Panc1 (cell line): Measurements from ENCODE around the gene CMTM4.

ENCODE experiments used
- TCF7L2 ChIP-seq: IDR thresholded peaks from 2 replicates; pipeline ENCODE4 v1.6.1; 2011; ENCODE audit warnings: mild to moderate bottlenecking, low read depth, low read length, inconsistent platforms
- TF ChIP-seq, protein P1 (sequence below), 2 experiments: IDR thresholded peaks; 2 replicates each; pipeline ENCODE4 v1.6.1; 2011 to 2012; ENCODE audit warnings: low read depth in 2 of 2, control low read depth in 1 of 2, low read length in 1 of 2, mild to moderate bottlenecking in 1 of 2, moderate library complexity in 1 of 2; ENCODE audit not compliant: insufficient read depth in 1 of 2
- TF ChIP-seq, protein P2 (sequence below): fragments of 450-650 bp; IDR thresholded peaks from 2 replicates; pipeline ENCODE4 v1.5.1; 2017; ENCODE audit warnings: mild to moderate bottlenecking

DNA sequence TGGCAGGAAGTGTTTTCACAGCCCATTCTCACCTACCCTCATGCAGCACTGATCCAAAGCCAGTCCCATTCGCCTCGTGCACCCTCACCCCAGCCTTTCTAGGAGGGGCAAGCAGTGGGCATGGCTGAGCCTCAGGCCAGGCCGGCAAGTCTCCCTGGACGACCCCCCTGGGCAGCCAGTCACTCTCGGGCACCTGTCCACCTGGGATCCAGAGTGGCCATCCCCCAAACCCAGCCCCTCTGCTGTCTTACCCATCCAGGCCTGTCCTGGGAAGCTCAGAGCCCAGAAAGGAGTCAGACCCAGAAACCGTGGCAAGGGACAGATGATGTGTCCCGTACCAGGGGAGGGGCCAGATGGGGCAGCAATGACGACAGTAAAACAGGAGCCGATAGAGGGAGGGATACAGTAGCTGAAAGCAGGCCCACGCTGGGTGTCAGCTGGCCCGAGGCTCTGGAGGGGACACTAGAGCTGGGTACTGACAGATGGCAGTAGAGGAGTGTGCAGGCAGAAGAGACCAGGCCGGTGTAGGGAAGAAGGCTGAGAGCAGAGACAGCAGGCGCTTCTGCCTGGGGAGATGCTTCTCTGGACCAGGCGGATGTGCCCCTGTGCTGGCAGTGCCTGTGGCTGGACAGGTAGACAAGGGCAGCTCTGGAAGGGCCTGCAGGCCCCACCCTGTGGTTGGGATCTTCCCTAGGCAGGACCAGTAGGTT is 86.3 kb downstream of the CMTM4 start:
- TF ChIP-seq, protein P1, sequence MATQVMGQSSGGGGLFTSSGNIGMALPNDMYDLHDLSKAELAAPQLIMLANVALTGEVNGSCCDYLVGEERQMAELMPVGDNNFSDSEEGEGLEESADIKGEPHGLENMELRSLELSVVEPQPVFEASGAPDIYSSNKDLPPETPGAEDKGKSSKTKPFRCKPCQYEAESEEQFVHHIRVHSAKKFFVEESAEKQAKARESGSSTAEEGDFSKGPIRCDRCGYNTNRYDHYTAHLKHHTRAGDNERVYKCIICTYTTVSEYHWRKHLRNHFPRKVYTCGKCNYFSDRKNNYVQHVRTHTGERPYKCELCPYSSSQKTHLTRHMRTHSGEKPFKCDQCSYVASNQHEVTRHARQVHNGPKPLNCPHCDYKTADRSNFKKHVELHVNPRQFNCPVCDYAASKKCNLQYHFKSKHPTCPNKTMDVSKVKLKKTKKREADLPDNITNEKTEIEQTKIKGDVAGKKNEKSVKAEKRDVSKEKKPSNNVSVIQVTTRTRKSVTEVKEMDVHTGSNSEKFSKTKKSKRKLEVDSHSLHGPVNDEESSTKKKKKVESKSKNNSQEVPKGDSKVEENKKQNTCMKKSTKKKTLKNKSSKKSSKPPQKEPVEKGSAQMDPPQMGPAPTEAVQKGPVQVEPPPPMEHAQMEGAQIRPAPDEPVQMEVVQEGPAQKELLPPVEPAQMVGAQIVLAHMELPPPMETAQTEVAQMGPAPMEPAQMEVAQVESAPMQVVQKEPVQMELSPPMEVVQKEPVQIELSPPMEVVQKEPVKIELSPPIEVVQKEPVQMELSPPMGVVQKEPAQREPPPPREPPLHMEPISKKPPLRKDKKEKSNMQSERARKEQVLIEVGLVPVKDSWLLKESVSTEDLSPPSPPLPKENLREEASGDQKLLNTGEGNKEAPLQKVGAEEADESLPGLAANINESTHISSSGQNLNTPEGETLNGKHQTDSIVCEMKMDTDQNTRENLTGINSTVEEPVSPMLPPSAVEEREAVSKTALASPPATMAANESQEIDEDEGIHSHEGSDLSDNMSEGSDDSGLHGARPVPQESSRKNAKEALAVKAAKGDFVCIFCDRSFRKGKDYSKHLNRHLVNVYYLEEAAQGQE (IDR thresholded peaks at IDR 0.05; ENCODE audit: insufficient read depth in 1 of 2, low read depth in 2 of 2, low read length in 1 of 2) = no peak
- TF ChIP-seq, protein P2, sequence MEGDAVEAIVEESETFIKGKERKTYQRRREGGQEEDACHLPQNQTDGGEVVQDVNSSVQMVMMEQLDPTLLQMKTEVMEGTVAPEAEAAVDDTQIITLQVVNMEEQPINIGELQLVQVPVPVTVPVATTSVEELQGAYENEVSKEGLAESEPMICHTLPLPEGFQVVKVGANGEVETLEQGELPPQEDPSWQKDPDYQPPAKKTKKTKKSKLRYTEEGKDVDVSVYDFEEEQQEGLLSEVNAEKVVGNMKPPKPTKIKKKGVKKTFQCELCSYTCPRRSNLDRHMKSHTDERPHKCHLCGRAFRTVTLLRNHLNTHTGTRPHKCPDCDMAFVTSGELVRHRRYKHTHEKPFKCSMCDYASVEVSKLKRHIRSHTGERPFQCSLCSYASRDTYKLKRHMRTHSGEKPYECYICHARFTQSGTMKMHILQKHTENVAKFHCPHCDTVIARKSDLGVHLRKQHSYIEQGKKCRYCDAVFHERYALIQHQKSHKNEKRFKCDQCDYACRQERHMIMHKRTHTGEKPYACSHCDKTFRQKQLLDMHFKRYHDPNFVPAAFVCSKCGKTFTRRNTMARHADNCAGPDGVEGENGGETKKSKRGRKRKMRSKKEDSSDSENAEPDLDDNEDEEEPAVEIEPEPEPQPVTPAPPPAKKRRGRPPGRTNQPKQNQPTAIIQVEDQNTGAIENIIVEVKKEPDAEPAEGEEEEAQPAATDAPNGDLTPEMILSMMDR = no peak
- TF ChIP-seq TCF7L2 = no peak
